Measurements from ENCODE around the gene CLDN12.

GRCh38 chr7:90459888-90460287 is 56.6 kb downstream of the CLDN12 start:
- TF ChIP-seq CTCF (conservative IDR thresholded peaks at IDR 0.05 in 1 of 2, IDR thresholded peaks at IDR 0.05 in 1 of 2; ENCODE audit: extremely low read depth in 1 of 2, insufficient read depth in 1 of 2, low read depth in 1 of 2, low read length in 2 of 2) = no peak
- TF ChIP-seq EZH2 (IDR thresholded peaks at IDR 0.05; ENCODE audit: borderline replicate concordance, low read length) = no peak
